GM21381 (cell line): ENCODE measurements around the gene RSRP1.

Source experiments
- ATAC-seq: cut with Tn5 transposase; IDR thresholded peaks from one replicate; pipeline ENCODE4 v1.9.1; 2021; ENCODE audit warnings: mild to moderate bottlenecking, moderate library complexity; ENCODE audit not compliant: unreplicated experiment

Gene RSRP1

GRCh38 chr1:25220666-25221065, 26.6 kb downstream of the RSRP1 start:
- ATAC-seq: no peak

GRCh38 chr1:25219661-25220251, 27.5 kb downstream of the RSRP1 start:
- no peak for ATAC-seq

GRCh38 chr1:25217598-25218232, 29.5 kb downstream of the RSRP1 start:
- no peak for ATAC-seq

GRCh38 chr1:25217015-25217414, 30.2 kb downstream of the RSRP1 start:
- no peak for ATAC-seq

DNA sequence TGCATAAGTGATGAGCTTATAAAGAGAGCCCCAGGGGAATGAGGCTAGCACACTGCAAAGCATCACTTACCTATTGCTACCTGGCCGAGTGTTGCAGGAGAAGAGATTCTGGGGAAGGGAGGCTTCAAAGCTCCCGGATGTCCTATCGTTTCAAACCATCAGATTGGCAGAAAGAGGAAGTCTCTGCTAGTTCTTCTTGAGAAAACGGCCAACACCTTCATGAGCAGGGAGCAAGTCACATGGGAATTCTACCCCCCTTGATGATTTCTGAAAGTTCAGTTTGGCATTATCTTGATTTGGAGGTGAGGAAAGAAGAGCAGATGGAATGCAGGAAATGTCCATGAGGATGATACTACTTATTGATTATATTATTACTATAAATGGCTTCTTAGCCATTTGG, 31.1 kb downstream of the RSRP1 start:
- no peak for ATAC-seq

- no peak for ATAC-seq
These were observed 34.5 kb downstream of the RSRP1 start for GRCh38 chr1:25212725-25213124.

DNA sequence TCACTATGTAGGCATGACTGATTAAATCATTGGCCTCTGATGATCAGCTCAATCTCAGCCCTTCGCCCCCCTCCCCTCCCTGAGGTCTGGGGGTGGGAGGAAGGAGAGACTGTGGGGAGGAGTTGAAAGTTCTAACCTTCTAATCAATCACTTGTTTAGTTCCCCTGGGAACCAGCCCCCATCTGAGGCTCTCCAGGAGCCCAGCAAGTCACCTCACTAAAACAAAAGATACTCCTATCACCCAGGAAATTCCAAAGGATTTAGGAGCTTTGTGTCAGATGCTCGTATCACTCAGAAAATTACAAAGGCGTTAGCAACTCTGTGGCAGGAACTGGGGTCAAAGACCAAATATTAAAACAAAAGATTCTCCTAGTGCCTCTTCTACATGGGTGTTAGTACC, 36.5 kb downstream of the RSRP1 start:
- no peak for ATAC-seq

- no peak for ATAC-seq
These were observed 37.7 kb downstream of the RSRP1 start for GRCh38 chr1:25209516-25209915.

DNA sequence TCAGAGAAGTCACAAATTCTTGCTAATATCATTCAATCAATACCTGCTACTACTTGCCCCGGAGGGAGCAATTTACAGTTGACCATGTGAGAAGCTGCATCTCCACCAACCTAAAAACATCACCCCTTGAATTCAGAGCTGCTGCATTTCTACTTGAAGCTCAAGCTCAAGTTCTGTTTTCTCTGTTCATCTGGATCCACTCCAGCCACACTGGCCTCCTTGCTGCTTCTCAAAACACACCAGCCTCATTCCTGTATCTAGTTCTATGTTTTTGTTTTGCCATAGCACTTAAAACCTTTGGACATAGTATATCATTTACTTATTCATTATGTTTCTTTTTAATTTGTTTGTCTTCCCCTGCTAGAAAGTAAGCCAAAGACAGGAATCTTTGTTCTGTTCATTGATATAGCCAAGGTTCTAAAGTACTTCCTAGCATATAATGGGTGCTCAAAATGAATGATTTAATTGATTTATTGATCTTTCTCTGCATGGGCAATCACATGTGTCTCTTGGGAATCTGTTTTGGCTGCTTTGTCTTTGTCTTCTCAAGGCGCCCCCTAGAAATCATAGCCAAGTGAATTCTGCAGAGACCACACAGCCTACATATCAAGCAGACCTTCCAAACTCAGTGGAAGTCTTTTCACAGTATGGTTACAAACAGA, 38.6 kb downstream of the RSRP1 start:
- ATAC-seq: no peak

- ATAC-seq: no peak
These were observed 39.2 kb downstream of the RSRP1 start for GRCh38 chr1:25208092-25208491.

- ATAC-seq: no peak
These were observed 41.1 kb downstream of the RSRP1 start for GRCh38 chr1:25206201-25206600.

- ATAC-seq: no peak
These were observed 41.5 kb downstream of the RSRP1 start for GRCh38 chr1:25205786-25206185.

GRCh38 chr1:25204797-25205480, 42.3 kb downstream of the RSRP1 start:
- no peak for ATAC-seq

- no peak for ATAC-seq
These were observed 46.2 kb downstream of the RSRP1 start for GRCh38 chr1:25201006-25201405.

DNA sequence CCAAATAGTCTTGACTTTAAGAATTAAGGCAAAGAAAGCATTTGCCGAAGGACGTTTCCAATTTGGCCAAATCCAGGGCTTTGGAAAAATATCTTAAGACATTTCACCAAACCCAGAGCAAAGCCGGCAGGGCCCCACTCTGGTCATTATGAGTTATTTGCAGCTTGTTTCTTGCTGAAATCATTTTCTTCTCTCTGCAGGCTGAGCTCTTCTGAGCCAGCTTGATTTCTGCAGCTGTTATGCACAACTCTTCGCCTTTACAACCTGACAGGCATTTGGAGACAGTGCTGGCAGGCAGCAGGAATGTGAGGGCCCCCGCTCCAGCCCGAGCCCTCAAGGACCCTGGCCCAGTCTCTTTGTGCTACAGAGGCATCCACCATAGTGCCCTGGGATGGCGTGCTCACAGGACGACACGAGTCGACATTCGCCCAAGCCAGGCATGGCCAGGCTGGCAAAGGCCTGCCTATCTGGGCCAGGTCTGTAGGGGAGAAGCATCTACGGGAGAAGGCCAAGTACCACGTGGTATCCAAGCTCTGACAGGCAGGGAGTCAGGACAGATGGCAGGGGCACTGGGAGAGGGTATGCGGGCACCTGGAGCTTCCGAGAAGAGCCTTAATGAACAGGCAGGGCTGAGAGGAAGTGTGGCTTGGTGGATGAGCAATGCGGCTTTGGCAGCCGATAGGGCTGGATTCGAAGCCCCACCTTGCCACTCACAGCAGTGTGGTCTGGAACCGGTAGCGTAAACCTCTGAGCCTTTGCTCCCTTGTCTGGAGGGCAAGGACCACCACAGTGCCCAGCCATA, 47.2 kb downstream of the RSRP1 start:
- ATAC-seq: no peak

DNA sequence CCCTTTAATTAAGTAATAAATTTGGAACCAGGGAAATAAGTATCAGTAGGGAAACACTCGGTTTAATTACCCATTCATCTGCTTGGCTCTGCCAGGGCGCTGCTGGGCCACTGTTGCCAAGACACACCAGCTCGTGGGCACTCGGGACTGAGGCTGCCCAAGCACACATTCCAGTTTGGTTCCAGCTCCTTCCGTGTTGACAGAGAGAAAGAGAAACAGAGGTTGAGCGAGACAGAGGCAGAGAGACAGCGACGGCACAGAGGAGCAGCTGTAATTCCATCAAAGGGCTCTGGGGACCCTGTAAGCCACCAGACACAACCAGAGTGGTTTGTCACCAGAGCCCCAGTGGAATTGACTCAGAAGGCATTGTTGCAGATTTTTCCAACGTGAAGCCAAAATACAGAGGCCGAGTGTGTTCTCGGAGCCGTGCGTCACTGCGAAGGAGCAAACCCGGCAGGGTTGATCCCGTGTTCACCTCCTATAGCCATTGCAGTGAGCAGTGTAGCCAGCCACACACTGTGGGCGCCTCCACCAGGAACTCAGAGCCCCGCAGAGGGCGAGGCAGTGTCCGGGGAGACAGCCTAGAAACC, 48.5 kb downstream of the RSRP1 start:
- no peak for ATAC-seq

DNA sequence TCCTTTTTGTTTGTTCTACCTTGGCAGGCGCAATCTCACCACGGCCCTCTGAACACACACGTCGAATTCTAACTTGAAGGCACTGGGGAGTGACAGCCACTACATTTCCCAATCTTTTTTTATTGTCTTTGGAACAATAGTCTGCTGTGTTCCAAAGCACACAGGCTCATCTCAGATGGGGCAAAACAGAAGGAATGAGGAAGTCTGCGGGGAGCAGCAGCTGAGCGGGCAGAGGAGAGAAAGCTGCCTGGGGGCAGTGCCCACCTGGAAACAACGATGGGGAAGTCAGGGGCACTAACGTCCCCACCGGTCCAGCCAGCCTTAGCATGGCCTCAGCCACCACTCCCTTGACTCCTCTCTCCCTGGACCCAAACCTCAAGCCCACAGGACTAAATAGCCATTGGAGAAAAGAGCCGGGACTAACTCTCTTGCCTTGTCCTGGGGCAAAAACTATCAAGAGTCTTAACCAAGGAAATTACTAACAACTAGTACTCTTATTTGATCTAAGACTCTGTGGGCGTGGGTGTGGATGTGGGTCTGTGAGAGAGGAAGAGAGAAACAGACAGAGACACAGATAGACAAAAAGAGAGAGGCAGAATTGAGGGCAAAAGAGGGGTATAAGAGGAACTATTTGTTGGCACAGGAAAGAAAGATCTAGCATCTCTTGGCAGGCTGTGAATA, 49.1 kb downstream of the RSRP1 start:
- no peak for ATAC-seq

GRCh38 chr1:25197235-25197975, 49.8 kb downstream of the RSRP1 start:
- no peak for ATAC-seq

DNA sequence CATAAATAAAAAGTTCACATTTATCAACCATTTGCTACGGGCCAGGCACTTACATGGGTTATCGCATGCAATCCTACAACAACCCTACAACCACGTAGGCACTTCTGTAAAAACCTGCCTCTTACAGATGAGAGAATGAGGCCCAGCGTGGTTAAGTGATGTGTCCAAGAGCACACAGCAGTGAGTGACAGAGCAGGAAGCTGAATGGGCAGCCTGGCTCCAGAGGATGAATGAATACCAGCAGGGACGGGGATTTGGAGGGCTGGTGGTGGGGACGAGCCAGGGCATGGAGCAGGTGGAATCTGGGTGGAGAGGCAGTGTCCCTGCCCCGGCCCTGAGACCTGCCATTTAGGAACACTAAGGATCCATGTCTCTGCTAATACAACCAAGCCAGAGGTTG, 50.4 kb downstream of the RSRP1 start:
- no peak for ATAC-seq
